Pancreas (tissue), 10 donors: ENCODE results near the gene CHD8. TPM values are rescaled to one million over a fixed set of nuclear protein-coding genes. Genes with fewer than 3 reads are reported as not detected.

ENCODE experiments used
- ATAC-seq, 4 donors: fragments of 200-7000 bp; cut with Tn5 transposase; one replicate each; pipeline versions ENCODE4 v1.8.0 to v1.9.1; 2020; ENCODE audit warnings: mild to moderate bottlenecking in 4 of 4, moderate library complexity in 4 of 4
- DNase-seq, 6 donors: peaks; one replicate each; pipeline ENCODE4 v3.0.0-alpha.2; 2020
- FAIRE-seq: peaks from 2 replicates; lab custom pipeline; 2012; peaks lifted over from hg19 to GRCh38; lab: Jason Lieb, UNC
- H3K27ac ChIP-seq, 4 donors: fragments of 200-600 bp; sonication (generic); 1 replicate in 3 of 4; 2 replicates in 1 of 4; pipeline versions ENCODE4 v1.5.0 to v1.8.0; 2020
- H3K27me3 ChIP-seq, 4 donors: fragments of 200-600 bp; one replicate each; pipeline ENCODE4 v1.8.0; 2021
- H3K36me3 ChIP-seq, 3 donors: fragments of 200-600 bp; sonication (generic) in 1 of 3; one replicate each; pipeline versions ENCODE4 v1.5.0 to v1.8.0; 2020 to 2021
- H3K4me1 ChIP-seq, 3 donors: fragments of 200-600 bp; one replicate each; pipeline ENCODE4 v1.8.0; 2021
- H3K4me3 ChIP-seq, 4 donors: fragments of 200-600 bp; sonication (generic) in 2 of 4; one replicate each; pipeline versions ENCODE4 v1.5.0 to v1.8.0; 2020 to 2021
- H3K9me3 ChIP-seq, 4 donors: fragments of 200-600 bp; one replicate each; pipeline ENCODE4 v1.8.0; 2021
- WGBS, 2 donors: extraction: QIAGEN DNeasy Blood & Tissue Kit; methylation state at CpG; one replicate each; pipeline ENCODE4 v1.1.7; 2013; 5-methylcytosine and 5-hydroxymethylcytosine counted together
- intact Hi-C, 3 donors: fragments of 100-400 bp; cut with DNase I; formaldehyde crosslinking; loops; one replicate each; pipeline versions ENCODE4 v1.11.1 to v1.14.2; 2022
- polyA plus RNA-seq, 2 donors: library from polyadenylated mRNA; stranded (reverse); fragments of 200-250 nt; gene quantifications; one replicate each; pipeline ENCODE4 v1.2.3, GENCODE V29; 2013
- total RNA-seq, 6 donors: library from RNA; stranded (reverse); fragmentation: NEBNext Ultra II Directional in 4 of 6; extraction: Animal tissue kit (Norgen Biotek cat#: 25700) in 4 of 6; gene quantifications; one replicate each; pipeline versions ENCODE4 v1.2.1 to v1.2.4, GENCODE V29; 2021 to 2023
- TF ChIP-seq, protein P1 (sequence below), 4 donors: fragments of 200-600 bp; sonication (generic) in 3 of 4; IDR thresholded peaks; one replicate each; pipeline versions ENCODE4 v1.5.0 to v1.8.0; 2021; ENCODE audit warnings: antibody characterized with exemption in 4 of 4
- donor health status: healthy with polysubstance abuse.
- donor health status: DM: no; HTN: no; CAD: no; lungs with moderate emphysema.
- donor health status: DM: no; HTN: no; CAD: no.
- donor health status: control.
- donor health status: control.
- donor health status: Bipolar disorder and iron deficiency.
- donor health status: DM: yes; HTN: yes; CAD: no.
- donor health status: DM: no; HTN: no; CAD: no.
- donor health status: DM: no; HTN: no; CAD: no.
- donor health status: DM: yes; HTN: yes; CAD: no.

CHD8 gene
- total and polyA plus RNA-seq, 8 donors = 20.5 to 42.4 (median 25.6) TPM

- ATAC-seq (no peak), DNase-seq (no peak), FAIRE-seq (no peak)
- no peaks in the 10 kb centered on the region for H3K27me3 ChIP-seq
- intact Hi-C loops = no loop called here
- peaks cover 6 to 14% (median 10%) of the 10 kb centered on the region in 3 donors for H3K4me1 ChIP-seq
- no peaks in the 10 kb centered on the region for H3K9me3 ChIP-seq
- TF ChIP-seq, protein P1, sequence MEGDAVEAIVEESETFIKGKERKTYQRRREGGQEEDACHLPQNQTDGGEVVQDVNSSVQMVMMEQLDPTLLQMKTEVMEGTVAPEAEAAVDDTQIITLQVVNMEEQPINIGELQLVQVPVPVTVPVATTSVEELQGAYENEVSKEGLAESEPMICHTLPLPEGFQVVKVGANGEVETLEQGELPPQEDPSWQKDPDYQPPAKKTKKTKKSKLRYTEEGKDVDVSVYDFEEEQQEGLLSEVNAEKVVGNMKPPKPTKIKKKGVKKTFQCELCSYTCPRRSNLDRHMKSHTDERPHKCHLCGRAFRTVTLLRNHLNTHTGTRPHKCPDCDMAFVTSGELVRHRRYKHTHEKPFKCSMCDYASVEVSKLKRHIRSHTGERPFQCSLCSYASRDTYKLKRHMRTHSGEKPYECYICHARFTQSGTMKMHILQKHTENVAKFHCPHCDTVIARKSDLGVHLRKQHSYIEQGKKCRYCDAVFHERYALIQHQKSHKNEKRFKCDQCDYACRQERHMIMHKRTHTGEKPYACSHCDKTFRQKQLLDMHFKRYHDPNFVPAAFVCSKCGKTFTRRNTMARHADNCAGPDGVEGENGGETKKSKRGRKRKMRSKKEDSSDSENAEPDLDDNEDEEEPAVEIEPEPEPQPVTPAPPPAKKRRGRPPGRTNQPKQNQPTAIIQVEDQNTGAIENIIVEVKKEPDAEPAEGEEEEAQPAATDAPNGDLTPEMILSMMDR (IDR thresholded peaks at IDR 0.05) = no peak
- 82 to 84% methylated on average over 7 of the region's 7 CpGs for WGBS, 2 donors
- peaks cover 0 to 16% (median 7%) of the 10 kb centered on the region in 3 donors for H3K36me3 ChIP-seq
- H3K4me3 ChIP-seq = no peak overlapping the region
- peak overlapping the region in 2 of 4 donors; percentile 81 to 93 for H3K27ac ChIP-seq
Measured at GRCh38 chr14:21385188-21385904, 70.6 kb downstream of the CHD8 start.

DNA sequence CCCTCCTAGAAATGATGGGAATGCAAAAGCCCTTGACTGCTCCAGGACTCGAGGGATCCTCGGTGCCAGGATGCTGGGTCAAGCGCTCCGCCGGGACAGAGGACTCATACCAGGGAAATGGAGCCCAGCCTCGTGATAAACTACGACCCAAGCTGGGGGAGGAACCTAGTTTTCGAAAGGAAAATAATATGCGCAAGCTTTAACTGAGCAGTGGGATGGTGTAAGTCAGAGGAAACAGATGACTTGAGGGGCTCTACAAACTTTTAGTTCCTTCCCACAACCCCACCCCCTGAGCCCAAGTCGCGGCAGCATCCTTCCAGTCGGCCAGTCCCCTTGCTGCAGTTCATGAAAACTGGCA lies 71.5 kb downstream of the CHD8 start:
- TF ChIP-seq, protein P1 (IDR thresholded peaks at IDR 0.05) = no peak
- Histone ChIP-seq H3K9me3 (no peaks in the 10 kb centered on the region), H3K4me1 (peaks cover 6 to 14% (median 10%) of the 10 kb centered on the region in 3 donors), H3K36me3 (peaks cover 0 to 10% (median 0%) of the 10 kb centered on the region in 3 donors), H3K4me3 (peak overlapping the region; percentile 38 to 76 (median 68)), H3K27me3 (no peaks in the 10 kb centered on the region), H3K27ac (peak overlapping the region; percentile 62 to 93 (median 82))
- intact Hi-C loops = no loop called here
- DNase-seq (no peak), ATAC-seq (peak in 1 of 4 donors; percentile 3), FAIRE-seq (no peak)
- 0 to 1% methylated on average over 12 of the region's 12 CpGs for WGBS, 2 donors

DNA sequence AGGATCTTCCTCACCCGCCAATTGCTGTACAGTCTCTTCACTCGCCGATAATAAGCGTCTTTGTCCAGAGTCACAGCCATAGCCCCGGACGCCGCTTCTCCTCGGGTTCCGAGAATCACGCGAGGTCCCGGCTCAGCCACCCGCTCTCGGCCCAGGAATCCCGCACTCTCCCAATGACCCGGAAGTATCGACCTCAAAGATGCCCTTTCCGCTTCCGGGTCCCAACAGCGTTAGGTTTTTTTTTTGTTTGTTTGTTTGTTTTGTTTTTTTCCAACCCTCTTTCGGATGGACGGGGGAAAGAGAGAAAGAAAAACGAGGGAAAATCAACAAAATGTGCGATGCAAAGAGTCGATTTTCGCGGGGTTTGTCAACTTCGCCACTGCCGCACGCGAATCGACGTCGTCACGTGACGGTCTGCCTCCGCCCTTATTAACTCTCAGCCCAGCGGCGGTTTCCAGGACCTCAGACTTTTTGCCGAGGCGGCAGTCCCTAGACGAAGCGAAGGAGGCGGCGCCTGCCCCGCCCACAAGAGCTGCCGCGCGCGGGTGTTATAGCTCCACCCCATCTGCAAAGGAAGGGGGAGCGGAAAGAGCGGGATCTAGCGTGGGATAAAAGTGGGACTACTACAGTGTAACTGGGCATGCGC lies 72.0 kb downstream of the CHD8 start, which contains the start of gene SUPT16H:
SUPT16H (minus strand) TSS at position 172 of the 646 bp plus-strand sequence; CDS start at position 80, 92 bp downstream.
- TF ChIP-seq, protein P1 (IDR thresholded peaks at IDR 0.05) = no peak

DNA sequence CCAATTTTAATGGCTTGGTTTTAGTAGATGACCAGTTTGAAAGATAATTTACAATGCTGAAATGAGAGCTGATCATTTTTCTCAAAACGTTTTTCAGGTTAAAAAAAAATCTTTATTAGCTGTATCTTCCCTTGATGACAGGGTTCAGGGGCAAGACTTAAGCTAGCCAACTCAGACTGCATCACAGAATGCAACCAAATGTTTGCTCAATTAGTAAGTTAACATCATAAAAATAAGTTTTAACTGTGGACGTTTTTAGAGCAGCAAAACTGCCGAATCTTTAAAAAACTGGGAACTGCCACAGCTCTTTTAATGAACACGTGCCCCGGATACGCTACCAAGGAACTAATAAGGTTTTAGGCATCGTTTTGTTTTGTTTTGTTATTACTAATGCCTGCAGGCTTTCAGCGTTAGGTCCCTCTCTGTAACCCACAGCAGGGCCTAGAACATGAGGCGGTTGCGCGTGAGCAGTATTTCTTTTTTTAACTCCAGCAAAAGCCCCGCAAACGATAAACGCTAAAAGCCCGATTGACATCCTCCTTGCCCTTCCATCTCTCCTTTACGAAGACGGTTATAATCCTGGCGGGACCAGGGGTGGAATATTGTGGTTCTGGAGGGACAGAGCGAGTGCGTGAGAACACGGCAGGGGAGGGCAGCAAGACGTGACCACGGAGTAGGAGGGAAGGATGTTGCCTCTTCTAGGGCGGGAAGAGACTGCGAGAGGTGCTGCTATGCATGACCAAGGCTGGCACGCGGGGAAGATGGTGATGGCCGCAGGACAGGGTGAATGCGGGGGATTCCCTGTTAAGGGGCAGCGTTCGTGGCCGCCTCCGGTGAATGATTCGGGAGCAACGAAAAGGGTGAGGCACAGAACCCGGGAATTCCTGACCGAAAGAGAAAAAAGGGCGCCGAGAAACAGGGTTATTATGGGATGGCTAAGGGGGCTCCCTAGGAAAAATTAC lies 72.8 kb downstream of the CHD8 start:
- no peaks in the 10 kb centered on the region for H3K27me3 ChIP-seq
- no peaks in the 10 kb centered on the region for H3K9me3 ChIP-seq
- H3K4me3 ChIP-seq = peak overlapping the region; percentile 38 to 76 (median 68)
- TF ChIP-seq, protein P1 (IDR thresholded peaks at IDR 0.05) = no peak
- H3K36me3 ChIP-seq = peaks cover 0 to 3% (median 0%) of the 10 kb centered on the region in 3 donors
- WGBS, 2 donors = 0% methylated on average over 39 of the region's 39 CpGs
- intact Hi-C loops = no loop called here
- FAIRE-seq = no peak
- ATAC-seq = peak; percentile 27 to 64 (median 40)
- DNase-seq = peak in 5 of 6 donors; percentile 19 to 73 (median 36)
- H3K4me1 ChIP-seq = peaks cover 6 to 14% (median 10%) of the 10 kb centered on the region in 3 donors
- H3K27ac ChIP-seq = peak overlapping the region; percentile 62 to 93 (median 82)

More for the DNA sequence above, 72.0 kb downstream of the CHD8 start, which contains the start of gene SUPT16H:
- Histone ChIP-seq H3K27me3 (no peaks in the 10 kb centered on the region), H3K9me3 (no peaks in the 10 kb centered on the region), H3K4me3 (peak within 1 kb of the TSS; percentile 38 to 76 (median 68)), H3K36me3 (peaks cover 0 to 10% (median 0%) of the 10 kb centered on the region in 3 donors), H3K4me1 (peaks cover 6 to 14% (median 10%) of the 10 kb centered on the region in 3 donors), H3K27ac (peak within 1 kb of the TSS; percentile 62 to 93 (median 82))
- peak; percentile 96 to 99 (median 97) for ATAC-seq
- WGBS, 2 donors = 0% methylated on average over 54 of the region's 54 CpGs
- intact Hi-C loops = no loop called here
- DNase-seq = peak; percentile 91 to 95 (median 93)
- FAIRE-seq = peak; percentile 82
